GM19463 (cell line): Measurements from ENCODE around the gene UQCC2.

ENCODE experiments used
- ATAC-seq: cut with Tn5 transposase; IDR thresholded peaks from one replicate; pipeline ENCODE4 v1.9.1; 2021; ENCODE audit warnings: mild to moderate bottlenecking, moderate library complexity; ENCODE audit not compliant: unreplicated experiment

UQCC2 gene

DNA sequence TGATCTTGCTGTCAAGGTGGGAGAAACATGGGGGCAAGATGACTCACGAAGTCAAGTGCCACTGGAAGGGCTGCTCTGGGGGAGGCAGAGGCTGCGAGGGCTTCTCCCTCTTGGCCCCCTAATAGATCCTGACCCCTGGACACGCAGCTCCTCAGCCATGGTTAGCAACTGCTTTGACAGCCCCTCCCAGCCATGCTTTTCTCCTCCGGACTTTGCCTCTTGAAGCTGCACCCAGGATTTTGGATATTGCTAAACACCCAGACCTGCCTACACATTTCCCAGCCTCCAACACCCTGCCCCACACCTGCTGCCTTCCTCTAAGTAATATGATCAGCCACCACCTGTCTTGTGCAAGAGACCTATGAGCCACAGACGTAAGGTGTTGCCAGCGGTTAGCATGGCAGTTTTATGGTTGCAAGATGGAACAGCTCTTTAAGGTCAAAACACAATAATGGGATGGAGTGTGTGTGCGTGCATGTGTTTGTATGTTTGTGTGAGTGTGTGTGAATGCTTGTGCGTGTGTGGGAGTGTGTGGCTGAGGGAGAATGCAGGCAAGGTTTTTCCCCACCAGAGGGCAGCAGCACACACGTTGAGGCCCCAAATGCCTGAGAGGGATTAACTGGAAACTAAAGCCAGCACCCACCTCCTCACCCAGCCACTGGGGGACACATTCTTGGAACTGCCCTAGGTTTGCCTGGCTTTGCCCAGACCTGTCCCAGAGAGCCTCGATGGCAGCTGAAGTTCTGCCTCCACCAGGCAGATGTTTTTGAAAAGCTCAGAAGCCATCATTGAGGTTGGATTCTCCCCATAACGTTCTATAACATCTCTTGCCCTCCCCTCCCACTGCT lies 32.7 kb upstream of the UQCC2 start:
- no peak for ATAC-seq

DNA sequence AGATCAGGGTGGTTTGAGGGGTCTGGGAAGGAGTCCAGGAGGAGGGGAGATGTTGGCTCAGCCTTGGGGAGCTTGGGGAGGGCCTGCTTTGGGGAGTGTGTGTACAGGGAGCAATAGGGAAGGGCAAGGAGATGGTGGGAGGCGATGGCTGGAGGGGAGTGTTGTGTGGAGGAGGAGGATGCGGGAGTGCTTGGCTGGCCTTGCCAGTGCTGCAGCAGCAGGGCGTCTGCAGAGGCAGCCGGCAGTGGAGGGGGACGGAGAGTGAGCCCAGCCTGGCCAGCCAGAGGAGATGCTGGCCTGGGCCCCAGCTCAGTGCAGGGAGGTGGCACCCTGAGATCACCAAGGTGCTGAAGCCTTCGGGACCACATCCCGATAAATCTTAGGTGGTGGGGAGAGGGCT lies 31.3 kb upstream of the UQCC2 start:
- ATAC-seq, result no peak

DNA sequence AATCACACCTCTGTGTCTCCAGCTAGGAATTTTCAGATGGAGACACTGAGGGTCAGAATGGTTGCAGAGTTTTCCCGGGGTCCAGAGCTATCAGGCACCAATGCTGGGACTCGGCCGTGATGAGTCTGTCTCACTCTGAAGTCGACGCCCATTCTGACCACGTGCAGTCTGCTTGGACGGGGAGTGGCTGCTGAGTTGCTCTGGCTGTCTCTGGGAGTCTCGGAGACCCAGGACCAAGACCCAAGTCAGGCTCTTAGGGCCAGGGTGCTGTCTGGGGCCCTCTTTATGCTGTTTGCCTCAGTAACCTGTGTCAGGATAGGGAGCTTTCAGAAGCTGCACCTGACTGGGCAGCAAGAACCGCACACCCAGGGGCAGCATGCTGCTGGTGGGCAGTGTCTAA lies 30.6 kb upstream of the UQCC2 start:
- ATAC-seq, result no peak

DNA sequence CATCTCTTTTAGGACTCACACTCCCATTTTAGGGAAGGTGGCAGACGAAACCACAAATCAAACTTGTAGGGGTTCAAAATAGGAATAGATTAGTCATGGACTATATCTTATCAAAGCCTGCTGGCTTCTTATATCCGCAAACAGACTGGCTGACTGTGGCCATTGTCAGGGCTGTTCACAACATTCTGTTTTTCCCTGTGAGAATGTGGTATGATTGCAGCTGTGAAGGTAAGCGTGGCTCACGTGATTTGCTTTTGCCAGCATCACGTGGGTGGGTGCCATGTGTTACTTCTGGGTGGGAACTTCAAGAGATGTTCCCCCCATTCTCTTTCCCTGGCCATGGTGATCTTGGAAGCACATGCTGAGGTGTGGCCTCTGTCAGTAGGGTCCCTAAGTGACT lies 29.3 kb upstream of the UQCC2 start:
- ATAC-seq, result no peak

DNA sequence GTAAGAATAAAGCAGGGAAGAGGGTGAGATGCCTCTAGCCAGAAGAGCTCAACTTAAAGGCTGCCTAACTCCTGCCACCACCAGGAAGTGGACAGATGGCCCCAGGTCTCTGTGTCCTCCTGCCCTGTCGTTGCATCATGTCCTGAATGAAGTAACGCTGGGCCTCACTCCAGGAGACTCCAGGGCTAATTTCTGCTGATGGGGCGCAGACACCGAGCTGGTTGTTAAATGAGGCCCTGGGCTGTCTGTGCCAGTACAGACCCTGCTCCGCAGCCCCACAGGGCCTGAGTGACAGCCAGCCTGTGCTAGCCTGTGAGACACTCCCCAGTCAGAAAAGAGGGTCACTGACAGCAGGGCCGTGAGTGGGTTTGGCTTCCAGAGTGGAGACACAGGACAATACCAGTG lies 28.7 kb upstream of the UQCC2 start:
- ATAC-seq, result no peak

DNA sequence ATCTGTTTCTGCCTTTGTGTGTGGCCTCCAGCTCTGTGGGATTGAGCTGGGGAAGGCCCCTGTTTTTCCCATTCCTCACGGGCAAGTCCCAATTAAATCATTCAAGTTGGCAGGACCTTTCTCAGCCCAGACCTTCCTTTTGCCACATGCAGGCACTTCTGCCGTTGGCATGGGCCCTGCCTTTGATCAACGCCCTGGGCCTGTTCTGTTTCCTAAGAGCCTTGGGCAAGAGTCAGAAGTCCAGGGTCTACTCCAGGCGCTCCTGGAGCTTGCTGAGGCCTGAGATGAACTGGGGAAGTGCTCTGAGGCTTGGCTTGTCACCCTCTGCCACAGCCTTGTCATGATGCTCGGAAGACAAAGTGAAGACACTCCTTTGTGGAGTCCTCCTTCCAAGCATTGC lies 28.1 kb upstream of the UQCC2 start:
- ATAC-seq, result no peak

DNA sequence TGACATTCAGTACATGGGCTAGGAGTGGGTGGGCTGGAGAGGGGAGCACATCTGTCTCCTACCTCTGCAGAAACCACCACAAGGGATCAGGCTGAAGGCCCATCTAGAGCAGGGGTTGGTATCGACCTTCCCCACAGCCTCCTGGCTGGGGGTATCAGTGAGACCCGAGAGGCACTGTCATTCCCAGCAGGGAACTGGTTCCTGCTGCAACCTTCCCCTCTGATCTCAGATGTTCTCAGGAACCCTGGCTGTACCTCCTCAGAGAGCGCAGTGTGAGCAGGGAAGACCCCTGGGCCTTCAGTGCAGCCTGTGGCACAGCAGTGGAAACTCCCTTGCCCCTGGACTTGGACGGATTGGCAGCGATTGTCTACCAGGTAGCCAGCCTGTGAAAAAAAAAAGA lies 27.4 kb upstream of the UQCC2 start:
- no peak for ATAC-seq

DNA sequence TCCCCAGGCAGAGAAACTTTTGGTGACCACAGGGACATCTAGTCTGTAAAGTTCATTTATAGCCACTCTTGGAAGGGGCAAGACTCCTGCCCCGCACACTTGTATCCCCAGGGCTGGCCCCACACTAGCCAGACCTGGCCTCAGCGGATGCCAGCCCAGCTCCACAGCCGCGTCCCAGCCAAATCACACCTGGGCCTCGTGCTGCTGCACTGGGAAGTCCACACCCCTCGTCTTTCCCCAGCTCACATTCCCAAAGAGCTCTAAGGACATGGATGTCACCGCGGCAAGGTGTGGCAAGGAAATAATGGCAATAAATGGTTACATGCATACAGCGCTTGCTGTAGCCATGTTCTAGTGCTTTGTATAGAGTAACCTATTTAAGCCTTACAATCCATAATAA lies 26.7 kb upstream of the UQCC2 start:
- no peak for ATAC-seq

DNA sequence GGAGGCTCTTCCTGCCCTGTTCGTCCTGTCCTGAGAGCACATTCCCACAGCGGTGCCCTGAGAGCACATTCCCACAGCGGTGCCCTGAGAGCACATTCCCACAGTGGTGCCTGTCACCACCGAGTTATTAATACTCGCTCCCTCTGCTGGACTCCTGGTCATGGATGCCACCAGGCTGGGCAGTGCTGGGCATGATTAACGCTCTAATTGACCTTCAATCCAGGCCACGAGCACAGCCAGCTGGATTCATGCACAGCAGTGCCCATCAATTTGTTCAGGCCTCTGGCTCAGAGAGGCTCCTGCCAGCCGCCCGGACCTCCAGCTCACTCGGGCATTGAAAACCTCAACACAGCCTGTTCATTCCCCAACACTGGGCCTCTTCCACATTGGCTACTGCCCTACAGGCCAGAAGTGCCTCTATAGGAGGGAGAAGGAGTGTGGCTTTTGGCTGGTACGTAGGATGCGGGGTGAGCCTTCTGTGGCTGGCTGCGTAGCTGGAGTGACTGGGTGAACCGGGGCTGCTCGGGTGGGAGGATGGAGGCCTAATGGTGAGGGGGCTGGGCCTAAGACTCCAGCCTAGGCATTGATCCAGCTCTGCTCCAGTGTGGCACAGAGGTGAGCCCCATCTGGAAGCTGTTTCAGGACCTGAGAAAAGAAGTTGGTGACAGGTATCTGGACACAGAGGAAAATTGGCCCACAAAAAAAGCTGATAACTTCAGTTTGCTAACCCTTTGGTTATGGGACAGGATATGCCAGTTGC lies 25.9 kb upstream of the UQCC2 start:
- no peak for ATAC-seq

DNA sequence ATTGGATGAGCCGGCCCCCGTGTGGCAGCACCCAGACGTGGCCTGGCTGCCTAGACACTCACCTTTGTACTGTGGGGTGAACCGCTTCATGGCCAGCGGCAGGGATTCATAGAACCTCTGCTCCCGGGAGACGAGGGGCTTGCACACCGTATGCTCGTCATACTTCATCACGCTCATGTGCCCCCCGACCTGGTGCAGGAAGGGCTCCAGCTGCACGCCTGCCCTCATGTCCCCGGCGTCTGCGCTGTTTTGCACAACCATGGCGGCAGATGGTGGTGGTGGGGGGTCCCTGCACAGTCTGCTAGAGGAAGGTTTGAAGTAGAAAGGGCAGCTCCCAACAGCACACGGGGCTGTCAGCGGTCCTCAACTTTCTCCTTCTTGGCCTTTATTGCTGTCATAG lies 23.7 kb upstream of the UQCC2 start:
- ATAC-seq, result no peak

DNA sequence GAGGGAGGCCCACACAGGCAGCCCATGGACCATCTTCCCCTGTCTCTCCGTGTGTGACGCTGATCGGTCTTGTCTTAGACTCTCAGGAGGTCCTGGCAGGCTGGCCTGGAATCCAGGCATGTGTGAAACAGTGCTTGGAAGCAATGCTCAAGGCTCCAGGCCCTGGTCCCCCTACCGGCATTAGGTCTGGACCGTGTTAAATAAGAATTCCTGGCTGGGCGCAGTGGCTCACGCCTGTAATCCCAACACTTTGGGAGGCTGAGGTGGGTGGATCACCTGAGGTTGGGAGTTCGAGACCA lies 22.2 kb upstream of the UQCC2 start:
- no peak for ATAC-seq

DNA sequence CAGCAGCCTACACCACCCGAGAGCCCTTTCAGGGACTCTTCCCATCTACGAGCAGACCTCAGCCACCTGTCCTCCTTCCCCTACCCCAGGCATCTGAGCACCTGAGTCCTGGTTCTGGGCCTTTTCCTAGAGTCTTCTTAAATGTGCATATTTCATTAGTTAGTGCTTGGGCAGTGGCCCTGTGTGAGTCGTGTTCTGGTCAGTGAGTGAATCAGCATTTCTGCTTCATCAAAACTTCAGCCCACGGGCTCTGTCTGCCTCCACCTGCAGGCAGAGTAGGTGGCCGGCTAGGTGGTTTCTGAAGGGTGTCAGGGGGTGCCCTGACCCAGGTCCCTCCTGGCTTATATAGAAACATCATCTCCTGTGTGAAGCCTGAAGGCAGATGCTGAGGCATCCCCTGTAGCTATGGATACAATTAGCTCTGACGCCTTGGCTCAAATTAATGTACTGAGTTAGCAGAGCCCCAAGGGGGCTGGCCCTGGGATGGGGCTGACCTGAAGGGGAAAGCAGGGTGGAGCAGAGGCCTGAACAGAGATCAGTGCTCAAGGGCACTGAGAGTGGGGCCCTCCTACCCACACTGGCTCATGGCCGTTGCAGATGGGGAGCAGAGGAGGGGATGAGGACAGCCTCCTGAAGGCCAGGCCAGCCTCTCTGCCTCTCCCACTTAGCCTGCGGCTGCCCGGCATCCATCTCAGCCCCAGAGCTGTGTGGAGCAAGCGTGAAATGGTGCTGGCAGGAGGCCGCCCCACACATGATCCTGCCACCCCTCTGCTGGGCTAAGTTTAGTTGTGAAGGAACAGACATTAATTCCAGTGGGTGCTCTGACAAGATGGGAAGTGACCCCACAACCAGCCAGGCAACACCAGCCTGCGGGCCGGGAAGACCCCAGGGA lies 21.6 kb upstream of the UQCC2 start:
- no peak for ATAC-seq

DNA sequence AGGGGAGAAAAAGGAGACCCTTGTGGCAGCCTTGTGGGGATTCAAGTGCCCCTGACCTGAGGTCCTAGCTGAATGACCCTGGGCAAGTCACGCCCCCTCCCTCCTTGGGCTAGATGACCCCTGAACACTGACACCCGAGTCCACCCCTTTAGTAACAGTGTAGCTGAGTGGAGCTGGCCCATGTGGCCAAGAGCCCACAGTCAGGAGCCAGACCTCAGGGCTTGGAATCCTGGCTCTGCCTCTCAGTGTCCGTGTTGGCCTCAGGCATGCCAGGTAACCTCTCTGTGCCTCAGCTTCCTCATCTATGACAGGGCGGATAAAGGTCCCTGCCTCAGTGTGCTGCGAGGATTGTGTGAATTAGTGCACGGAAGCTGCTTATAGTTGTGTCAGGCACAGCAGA lies 20.9 kb upstream of the UQCC2 start:
- ATAC-seq, result no peak

DNA sequence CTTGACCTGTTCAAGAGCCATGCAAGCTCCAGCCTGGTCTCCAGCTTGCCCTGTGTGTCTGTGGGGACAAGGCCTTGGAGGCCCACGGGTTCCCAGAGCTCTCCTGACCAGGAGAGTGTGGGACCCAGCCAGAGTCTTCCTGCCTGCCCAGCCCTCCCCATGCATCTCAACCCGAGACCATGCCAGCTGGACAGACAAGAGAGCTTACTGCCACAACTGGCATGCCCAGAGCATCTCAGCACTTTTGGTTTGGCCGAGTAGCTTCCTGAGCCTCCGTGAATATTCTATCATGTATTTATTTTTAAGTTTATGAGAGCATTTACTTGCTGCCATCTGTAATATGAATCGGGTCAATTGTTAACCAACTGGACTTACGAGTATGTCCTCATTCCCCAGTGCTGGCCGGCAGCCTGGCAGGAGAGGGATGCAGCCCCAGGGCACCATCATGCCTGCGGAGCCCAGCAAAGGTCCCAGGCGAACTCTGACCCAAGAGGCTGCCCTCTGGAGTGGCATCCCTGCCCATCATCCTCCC lies 20.3 kb upstream of the UQCC2 start:
- no peak for ATAC-seq

DNA sequence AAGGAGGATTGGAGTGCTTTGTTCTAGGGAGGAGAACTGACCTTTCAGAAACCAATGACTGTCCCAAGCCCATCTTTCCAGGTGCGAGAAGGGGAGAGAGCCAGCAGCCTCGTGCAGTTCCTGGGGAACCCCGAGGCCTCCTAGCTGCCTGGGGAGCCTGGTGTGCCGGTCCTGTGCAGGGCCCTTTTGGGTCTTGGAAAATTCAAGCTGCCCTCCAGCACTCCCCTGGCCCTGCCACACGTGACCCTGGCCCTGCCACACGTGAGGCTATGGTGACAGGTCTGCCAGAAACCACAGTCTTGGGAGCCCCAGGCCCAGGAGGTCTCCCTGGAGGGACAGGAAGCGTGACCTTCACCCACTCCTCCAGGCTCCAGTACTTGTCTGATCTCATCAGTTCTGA lies 19.5 kb upstream of the UQCC2 start:
- ATAC-seq, result no peak

DNA sequence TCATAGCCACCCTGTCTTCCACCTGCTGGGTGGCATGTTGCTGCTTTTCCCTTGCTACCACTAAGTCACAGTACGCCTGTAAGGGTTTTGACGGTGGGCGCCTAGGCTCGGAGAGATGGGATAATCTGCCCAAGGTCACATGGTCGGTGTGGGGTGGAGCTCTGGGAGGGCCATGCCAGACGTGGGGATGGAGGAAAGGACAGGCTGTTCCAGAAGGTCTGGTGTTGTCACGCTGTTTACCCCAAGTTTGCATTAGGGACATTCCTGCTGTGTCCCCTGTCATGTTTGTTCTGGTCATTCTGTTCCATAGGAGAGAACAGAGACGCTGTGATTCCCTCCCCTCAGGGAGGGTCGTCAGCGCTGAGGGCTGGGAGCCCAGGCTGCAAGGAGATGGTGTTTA lies 19.1 kb upstream of the UQCC2 start:
- no peak for ATAC-seq

DNA sequence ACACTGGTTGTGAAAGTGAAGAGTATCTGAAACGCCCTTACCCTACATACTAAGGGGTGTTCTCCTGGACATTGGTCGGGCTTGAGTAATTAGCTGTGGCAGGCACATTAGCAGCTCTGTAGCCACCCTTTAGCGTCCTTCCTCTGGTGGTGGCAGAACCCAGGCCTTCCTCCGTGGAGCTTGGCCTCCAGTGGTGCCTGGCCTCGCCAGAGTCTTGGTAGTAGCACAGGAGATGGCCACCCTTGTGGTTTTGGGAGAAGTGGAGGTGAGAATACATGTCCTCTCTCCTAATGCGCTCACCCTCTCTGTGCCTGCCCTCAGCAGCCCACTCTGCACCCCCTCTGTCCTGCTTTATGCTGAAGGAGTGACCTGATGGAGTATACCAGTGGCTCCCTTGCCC lies 17.6 kb upstream of the UQCC2 start:
- no peak for ATAC-seq

DNA sequence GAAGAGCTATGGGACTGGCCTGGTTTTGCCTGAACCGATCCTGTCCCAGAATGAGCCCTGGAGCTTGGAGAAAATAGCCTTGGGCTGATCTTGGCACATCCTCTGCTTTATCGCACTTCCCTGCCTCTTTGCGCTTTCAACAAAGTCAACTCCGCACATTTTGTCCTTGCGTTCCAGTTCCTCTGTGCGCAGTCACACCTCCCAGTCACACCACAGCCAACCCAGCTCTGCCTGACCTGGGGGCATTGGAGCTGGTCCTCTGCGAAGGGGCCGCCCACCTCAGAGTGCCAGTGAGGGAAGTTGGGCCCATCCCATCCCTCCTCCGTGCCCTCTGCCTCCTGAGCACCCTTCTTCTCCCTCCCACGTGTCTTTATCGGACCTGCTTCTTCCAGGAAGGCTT lies 16.9 kb upstream of the UQCC2 start:
- ATAC-seq, result no peak

DNA sequence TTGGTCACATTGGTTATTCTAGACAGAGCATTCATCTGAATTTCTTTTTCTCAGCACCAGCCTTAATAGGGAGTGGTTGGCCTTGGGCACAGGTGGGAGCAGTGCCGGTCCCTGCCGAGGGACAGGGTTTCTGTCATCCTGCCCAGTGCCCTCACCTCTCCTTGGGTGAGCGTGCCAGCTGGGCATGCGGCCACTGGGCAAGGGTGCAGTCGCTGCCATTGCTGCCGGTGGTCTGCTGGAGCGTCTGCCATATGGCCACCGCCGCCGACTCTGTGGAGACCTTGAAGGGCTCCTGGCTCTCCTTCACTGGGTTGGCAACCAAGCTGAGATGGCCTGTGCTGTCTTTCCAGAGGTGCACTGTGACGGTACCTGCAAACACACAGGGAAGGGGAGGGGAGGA lies 16.4 kb upstream of the UQCC2 start:
- ATAC-seq, result no peak

DNA sequence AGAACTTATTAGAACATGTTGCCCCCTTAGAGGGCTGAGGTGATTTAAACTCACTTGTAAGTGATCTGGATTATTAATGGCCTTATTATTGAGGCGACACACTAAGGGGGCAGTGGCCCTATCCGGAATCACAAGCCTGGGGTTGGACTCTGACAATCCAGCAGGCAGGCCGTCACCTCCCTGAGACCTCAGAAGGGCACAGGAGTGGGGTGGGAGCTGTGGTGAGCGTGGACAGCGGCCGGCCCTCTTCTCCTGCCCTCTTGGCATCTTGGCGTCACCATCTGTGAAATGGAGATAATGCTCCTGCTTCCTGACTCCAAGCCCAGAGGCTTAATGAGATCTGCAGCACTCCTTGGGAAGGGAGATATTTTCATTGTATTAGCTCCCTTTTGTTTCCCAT lies 15.6 kb upstream of the UQCC2 start:
- ATAC-seq, result no peak

DNA sequence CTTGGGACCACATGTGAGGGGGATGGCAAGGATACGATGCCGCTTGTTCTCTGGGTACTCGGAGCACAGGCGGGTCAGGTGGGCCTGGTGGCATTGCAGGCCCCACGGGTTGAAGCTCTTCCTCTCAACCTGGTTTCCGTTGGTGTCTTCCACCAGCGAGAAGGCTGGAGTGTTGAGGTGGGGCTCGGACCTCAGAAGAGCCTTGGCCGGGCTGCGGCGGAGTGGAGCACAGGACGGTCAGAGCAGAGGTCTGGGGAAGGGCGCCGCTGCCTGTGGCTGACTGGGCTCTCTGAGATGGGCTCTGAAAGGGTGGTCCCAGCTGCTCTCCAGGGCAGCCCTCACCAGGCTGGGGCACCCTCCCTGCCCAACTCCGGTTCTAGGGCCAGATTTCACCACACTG lies 15.2 kb upstream of the UQCC2 start:
- no peak for ATAC-seq
